MCF 10A (cell line): Measurements from ENCODE around the gene RAMP1. TPM values are rescaled to one million over a fixed set of nuclear protein-coding genes. Genes with fewer than 3 reads are reported as not detected.

ENCODE experiments used
- BruUV-seq: library from RNA; stranded (reverse); fragments of 400-500 nt; replicated peaks from 2 replicates; lab custom pipeline; 2021; lab: Mats Ljungman, UMichigan
- CTCF ChIA-PET: fragments of 300-600 bp; sonication (Branson Sonifier 250); formaldehyde crosslinking; extraction: SDS; loops from one replicate; lab custom pipeline; 2021; ENCODE audit warnings: antibody characterized with exemption, inconsistent platforms; lab: Yijun Ruan, JAX
- POLR2A ChIA-PET: fragments of 300-600, 350-650 bp; sonication (Branson Sonifier 250); formaldehyde crosslinking; extraction: SDS; loops from one replicate; lab custom pipeline; 2020; ENCODE audit warnings: antibody characterized with exemption, inconsistent platforms; lab: Yijun Ruan, JAX
- DNase-seq: peaks from one replicate; pipeline ENCODE4 v3.0.0-alpha.2; 2018; ENCODE audit not compliant: unreplicated experiment
- H3K27ac Mint-ChIP-seq: one replicate; pipeline ENCODE4 v1.8.0; 2022; ENCODE audit warnings: mild to moderate bottlenecking, low read depth, mixed read lengths; ENCODE audit not compliant: unreplicated experiment
- H3K27me3 Mint-ChIP-seq: one replicate; pipeline ENCODE4 v1.8.0; 2022; ENCODE audit warnings: mixed read lengths; ENCODE audit not compliant: insufficient read depth, unreplicated experiment
- H3K36me3 Mint-ChIP-seq: one replicate; pipeline ENCODE4 v1.8.0; 2022; ENCODE audit warnings: mild to moderate bottlenecking, moderate library complexity, mixed read lengths; ENCODE audit not compliant: insufficient read depth, unreplicated experiment
- H3K4me1 Mint-ChIP-seq: one replicate; pipeline ENCODE4 v1.8.0; 2022; ENCODE audit warnings: mixed read lengths; ENCODE audit not compliant: insufficient read depth, unreplicated experiment
- H3K4me3 Mint-ChIP-seq: one replicate; pipeline ENCODE4 v1.8.0; 2022; ENCODE audit warnings: mild to moderate bottlenecking, moderate library complexity, mixed read lengths; ENCODE audit not compliant: unreplicated experiment
- H3K9me3 Mint-ChIP-seq: one replicate; pipeline ENCODE4 v1.8.0; 2022; ENCODE audit warnings: mixed read lengths; ENCODE audit not compliant: unreplicated experiment
- CTCF ChIP-seq: fragments of 200-600 bp; IDR thresholded peaks from one replicate; pipeline ENCODE4 v1.8.0; 2022; ENCODE audit warnings: antibody characterized with exemption, mild to moderate bottlenecking; ENCODE audit not compliant: unreplicated experiment
- intact Hi-C: fragments of 100-400 bp; cut with micrococcal nuclease; formaldehyde crosslinking; loops from 2 replicates; pipeline ENCODE4 v1.14.1; 2022
- total RNA-seq: library from RNA; stranded (reverse); gene quantifications from 2 replicates; pipeline ENCODE4 v1.2.3, GENCODE V29; 2022

RAMP1 gene
- total RNA-seq, 1 experiment from 2014 or later = 11.2 TPM

- DNase-seq = no peak
- POLR2A ChIA-PET = interaction anchor here (0.9 to 1.5 kb wide), 6 partner anchors 14 to 203 kb away, joined by 3 to 7 read pairs (median 5); partner anchors contain the start of gene SCLY
- H3K9me3 Mint-ChIP-seq = no peaks in the 10 kb centered on the region
- BruUV-seq = no TSS peak
- CTCF ChIA-PET = interaction anchor here (0.6 to 1.5 kb wide), 9 partner anchors 16 to 407 kb away, joined by 3 to 8 read pairs (median 3); no protein-coding TSS in a partner anchor
- H3K27me3 Mint-ChIP-seq = no peaks in the 10 kb centered on the region
- H3K27ac Mint-ChIP-seq = no peak overlapping the region
- H3K36me3 Mint-ChIP-seq = no peaks in the 10 kb centered on the region
- no peak for TF ChIP-seq CTCF
- intact Hi-C loops = loop anchor here (1.0 to 2.0 kb wide), 5 partner anchors 111 to 399 kb away; partner anchors contain the start of gene ERFE
- H3K4me3 Mint-ChIP-seq = no peak overlapping the region
- peaks cover 8% of the 10 kb centered on the region for H3K4me1 Mint-ChIP-seq
Measured at GRCh38 chr2:237857791-237858190, 1.6 kb upstream of the RAMP1 start.

DNA sequence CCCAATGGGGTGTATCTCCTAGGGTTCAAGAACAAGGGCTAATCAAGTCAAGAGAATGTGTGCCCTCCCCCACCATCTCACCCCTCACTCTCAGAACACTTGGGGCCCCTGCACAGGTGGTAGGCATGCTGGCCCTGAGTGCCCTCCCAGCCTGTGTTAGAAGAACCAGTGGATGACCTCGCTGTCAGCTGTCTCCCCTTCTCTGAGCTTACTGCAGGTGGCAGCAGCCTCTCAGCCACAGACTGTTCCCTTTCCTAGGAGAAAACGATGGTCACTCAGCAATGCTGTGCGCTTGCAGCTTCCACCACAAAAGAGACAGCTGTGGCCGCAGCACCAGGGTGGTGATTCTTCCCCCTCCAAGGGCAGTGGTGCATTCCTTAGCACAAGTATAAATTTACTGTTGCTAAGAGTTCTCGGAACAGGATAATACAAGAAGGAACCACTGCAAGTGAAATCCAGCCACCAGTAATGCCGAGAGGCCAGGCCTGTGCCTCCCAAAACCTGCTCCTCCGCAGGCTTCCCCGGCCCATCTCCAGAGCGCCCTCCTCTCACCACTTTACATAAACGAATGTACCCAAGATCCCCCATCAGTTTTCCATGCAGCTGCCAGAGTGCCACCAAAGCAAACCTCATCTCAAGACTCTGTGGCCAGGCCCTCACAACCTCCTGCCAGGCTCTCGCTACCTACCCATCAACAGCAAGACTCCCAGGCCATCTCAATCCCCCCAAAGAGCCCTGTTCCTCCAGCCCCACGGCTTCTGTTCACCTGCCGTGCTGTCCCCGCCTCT lies 935 bp upstream of the RAMP1 start:
- peak; percentile 81 for TF ChIP-seq CTCF
- POLR2A ChIA-PET = interaction anchor here (0.7 to 1.5 kb wide), 7 partner anchors 15 to 203 kb away, joined by 3 to 7 read pairs (median 4); partner anchors contain the start of gene SCLY
- CTCF ChIA-PET = interaction anchor here (0.5 to 1.5 kb wide), 18 partner anchors 10 to 414 kb away, joined by 3 to 8 read pairs (median 3); no protein-coding TSS in a partner anchor
- Mint-ChIP-seq H3K9me3 (no peaks in the 10 kb centered on the region), H3K27me3 (no peaks in the 10 kb centered on the region), H3K4me1 (peaks cover 8% of the 10 kb centered on the region), H3K4me3 (peak overlapping the region; percentile 43), H3K27ac (no peak overlapping the region), H3K36me3 (no peaks in the 10 kb centered on the region)
- intact Hi-C loops = loop anchor here (1.0 to 2.0 kb wide), 5 partner anchors 110 to 398 kb away; partner anchors contain the start of gene ERFE
- peak; percentile 84 for DNase-seq
- BruUV-seq = no TSS peak

GRCh38 chr2:237859082-237859433 lies 365 bp upstream of the RAMP1 start:
- no peaks in the 10 kb centered on the region for H3K36me3 Mint-ChIP-seq
- H3K27me3 Mint-ChIP-seq = no peaks in the 10 kb centered on the region
- no TSS peak for BruUV-seq
- intact Hi-C loops = loop anchor here (2.0 kb wide), 1 partner anchor 300 kb away; the partner anchor contains the start of gene ERFE
- no peaks in the 10 kb centered on the region for H3K9me3 Mint-ChIP-seq
- ChIA-PET CTCF (interaction anchor here (0.5 to 1.5 kb wide), 12 partner anchors 10 to 404 kb away, joined by 3 to 8 read pairs (median 4); no protein-coding TSS in a partner anchor), POLR2A (interaction anchor here (0.7 to 1.5 kb wide), 4 partner anchors 16 to 200 kb away, joined by 3 to 7 read pairs (median 4); no protein-coding TSS in a partner anchor)
- peaks cover 8% of the 10 kb centered on the region for H3K4me1 Mint-ChIP-seq
- no peak for DNase-seq
- H3K27ac Mint-ChIP-seq = no peak overlapping the region
- peak overlapping the region; percentile 43 for H3K4me3 Mint-ChIP-seq
- no peak for TF ChIP-seq CTCF
